Measurements from ENCODE around the gene S100A5. TPM values are rescaled to one million over a fixed set of nuclear protein-coding genes. Genes with fewer than 3 reads are reported as not detected.
"Not testable (repeated sequence)": the region's sequence is repeated elsewhere in the genome, so short reads cannot be mapped to it uniquely, and the experiment has no call there.

S100A5 gene
- total RNA-seq, 3 donors from 2014 or later = 0.74 to 2.5 (median 0.95) TPM

DNA sequence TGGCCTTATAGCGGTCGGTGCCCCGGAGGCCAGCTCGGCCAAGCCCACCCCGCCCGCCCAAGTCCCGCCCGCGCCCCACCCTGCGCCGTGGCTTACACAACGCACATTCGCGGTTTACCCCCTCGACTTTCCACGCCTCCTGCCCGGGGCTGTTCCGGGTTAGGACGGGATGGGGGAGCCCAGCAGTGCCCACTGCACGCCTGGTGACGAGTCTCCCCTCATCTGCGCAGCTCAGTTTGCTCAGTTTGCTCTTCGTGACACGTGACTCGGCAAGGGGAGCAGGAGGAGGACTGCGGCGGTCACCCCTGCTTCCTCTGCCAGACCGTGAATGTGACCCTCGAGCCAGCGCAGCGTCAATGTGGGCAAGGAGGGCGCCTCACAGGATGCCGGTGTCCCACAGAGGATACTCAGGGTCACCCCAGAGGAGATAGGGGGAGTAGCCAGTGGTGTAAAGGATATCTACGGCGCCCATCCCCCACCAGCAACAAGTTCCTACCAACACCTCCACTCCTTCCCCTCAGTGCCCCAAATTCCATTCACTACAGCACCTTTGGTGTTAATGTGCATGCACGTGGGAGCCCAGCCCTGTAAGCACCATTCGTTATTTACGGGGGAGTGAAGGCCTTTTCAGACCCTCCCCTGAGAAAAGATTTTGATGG lies 4.6 kb downstream of the S100A5 start:
- Mint-ChIP-seq H3K9me3 (no peaks in the 10 kb centered on the region), H3K27me3 (ENCODE audit: low read depth) (no peaks in the 10 kb centered on the region), H3K4me1 (ENCODE audit: low read depth) (peaks cover 77% of the 10 kb centered on the region), H3K36me3 (ENCODE audit: insufficient read depth) (peaks cover 5% of the 10 kb centered on the region), H3K4me3 (peak overlapping the region; percentile 93)
- ATAC-seq (peak; percentile 81 to 82), DNase-seq (peak; percentile 68)

DNA sequence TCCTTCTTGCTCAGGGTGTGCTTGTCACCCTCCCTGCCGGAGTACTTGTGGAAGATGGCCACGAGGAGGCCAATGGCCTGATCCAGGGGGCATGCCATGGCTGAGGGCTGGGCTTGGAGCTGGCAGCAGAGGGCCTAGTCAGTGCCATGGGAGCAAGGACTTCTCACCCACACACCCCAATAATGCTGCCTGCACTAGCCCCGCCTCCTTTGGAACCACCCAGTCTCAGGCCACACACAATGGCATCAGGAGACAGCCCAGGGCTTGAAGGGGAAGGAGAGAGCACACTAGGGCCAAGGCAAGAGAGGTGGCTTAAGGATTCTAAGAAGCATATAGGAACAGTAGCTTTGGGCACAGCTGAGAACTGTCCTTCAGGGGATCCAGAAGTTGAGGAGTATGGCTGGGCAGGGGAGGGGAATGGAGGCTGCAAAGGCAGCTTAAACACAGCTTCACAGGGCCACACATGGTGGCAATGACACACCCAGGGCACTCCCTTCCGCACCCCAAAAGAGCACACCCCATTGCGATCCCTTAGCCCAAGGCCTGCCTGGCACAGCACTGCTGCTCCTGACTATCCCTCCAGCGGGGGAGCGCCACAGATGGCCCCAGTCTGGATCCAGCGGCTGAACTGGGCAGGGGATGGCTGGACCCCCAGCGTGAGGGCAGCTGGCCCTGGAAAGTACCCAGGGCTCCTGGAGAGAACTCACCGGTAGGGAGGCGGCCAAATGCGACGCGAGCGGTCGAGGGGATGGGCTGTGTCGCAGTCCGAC lies 5.3 kb downstream of the S100A5 start, which contains the start of gene S100A6:
Gene S100A6 (minus strand): TSS at position 750 of the 770 bp plus-strand sequence. CDS start 652 bp downstream, at position 98.
- no peaks in the 10 kb centered on the region for H3K9me3 Mint-ChIP-seq
- peak within 1 kb of the TSS; percentile 93 for H3K4me3 Mint-ChIP-seq
- peaks cover 5% of the 10 kb centered on the region for H3K36me3 Mint-ChIP-seq (ENCODE audit: insufficient read depth)
- DNase-seq (no peak), ATAC-seq (peak; percentile 44 to 57)
- H3K4me1 Mint-ChIP-seq (ENCODE audit: low read depth) = peaks cover 75% of the 10 kb centered on the region
- H3K27me3 Mint-ChIP-seq (ENCODE audit: low read depth) = no peaks in the 10 kb centered on the region

DNA sequence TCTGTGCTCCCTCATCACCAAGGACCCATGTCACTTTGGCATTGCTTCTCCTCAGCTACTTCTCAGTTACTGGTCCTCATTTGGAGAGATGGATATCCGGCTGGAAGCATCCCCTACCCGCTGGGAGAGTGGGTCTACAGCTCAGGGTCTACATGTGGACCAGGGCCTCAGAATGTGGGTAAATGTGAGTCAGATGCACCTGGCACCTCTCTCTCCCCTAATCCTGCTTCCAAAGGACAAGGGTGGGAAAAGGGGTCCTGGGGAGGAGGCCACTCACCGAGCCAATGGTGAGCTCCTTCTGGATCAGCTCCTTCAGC lies 5.9 kb downstream of the S100A5 start:
- Mint-ChIP-seq H3K4me3 (peak overlapping the region; percentile 93), H3K36me3 (ENCODE audit: insufficient read depth) (peaks cover 5% of the 10 kb centered on the region), H3K27me3 (ENCODE audit: low read depth) (no peaks in the 10 kb centered on the region), H3K4me1 (ENCODE audit: low read depth) (peaks cover 71% of the 10 kb centered on the region), H3K9me3 (no peaks in the 10 kb centered on the region)
- DNase-seq (no peak), ATAC-seq (no peak)

- Mint-ChIP-seq H3K9me3 (no peaks in the 10 kb centered on the region), H3K27me3 (ENCODE audit: low read depth) (no peaks in the 10 kb centered on the region), H3K4me3 (peak overlapping the region; percentile 93), H3K36me3 (ENCODE audit: insufficient read depth) (peaks cover 5% of the 10 kb centered on the region), H3K4me1 (ENCODE audit: low read depth) (peaks cover 66% of the 10 kb centered on the region)
- ATAC-seq (no peak), DNase-seq (no peak)
Measured at GRCh38 chr1:153534226-153534924, 6.4 kb downstream of the S100A5 start.

- no peaks in the 10 kb centered on the region for H3K27me3 Mint-ChIP-seq (ENCODE audit: low read depth)
- H3K9me3 Mint-ChIP-seq = no peaks in the 10 kb centered on the region
- peaks cover 65% of the 10 kb centered on the region for H3K4me1 Mint-ChIP-seq (ENCODE audit: low read depth)
- peak overlapping the region; percentile 93 for H3K4me3 Mint-ChIP-seq
- no peak for ATAC-seq
- no peak for DNase-seq
- peaks cover 5% of the 10 kb centered on the region for H3K36me3 Mint-ChIP-seq (ENCODE audit: insufficient read depth)
Measured at GRCh38 chr1:153533689-153534201, 7.0 kb downstream of the S100A5 start.

DNA sequence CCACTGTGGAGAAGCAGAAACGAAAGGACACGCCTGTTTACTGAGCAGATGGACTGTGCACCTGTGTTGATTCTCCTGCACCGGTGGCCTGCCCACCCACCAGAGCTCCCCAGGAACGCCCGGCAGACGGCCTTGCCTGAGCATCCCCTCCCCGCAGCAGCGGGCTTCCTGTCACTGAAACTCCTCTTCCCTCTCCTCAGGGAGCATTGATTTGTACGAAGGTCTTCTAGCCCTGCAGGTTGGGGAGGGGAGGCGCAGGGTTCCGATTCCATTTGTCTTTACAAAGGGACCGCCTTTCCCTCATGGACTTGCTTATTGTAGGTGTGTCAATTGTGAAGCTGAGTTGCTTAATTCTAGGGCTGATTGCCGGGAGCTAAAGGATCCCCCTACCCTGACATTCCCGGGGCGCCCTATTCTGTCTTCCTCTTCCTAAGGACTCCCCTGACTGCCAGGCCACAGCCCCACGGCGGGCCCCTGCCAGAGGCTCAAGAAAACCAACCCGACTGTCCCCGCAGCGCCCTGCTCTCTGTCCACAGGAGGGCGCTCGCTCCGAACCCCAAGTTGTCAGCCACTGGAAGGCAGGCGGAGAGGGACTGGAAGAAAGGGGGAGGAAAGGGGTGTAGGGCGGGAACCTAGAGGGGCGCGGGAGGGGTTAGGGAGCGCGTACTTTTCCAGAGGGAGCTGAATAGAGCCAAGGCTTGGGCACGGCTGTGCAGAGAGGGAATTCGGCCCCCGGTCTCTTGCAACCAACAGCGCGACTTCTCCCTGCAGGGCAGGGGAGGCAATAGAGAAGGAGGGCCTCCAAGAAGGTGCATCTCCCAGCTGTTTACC lies 7.8 kb downstream of the S100A5 start:
- peak; percentile 23 to 32 for ATAC-seq
- peak; percentile 73 for DNase-seq
- Mint-ChIP-seq H3K4me3 (peak overlapping the region; percentile 93), H3K4me1 (ENCODE audit: low read depth) (peaks cover 59% of the 10 kb centered on the region), H3K27me3 (ENCODE audit: low read depth) (no peaks in the 10 kb centered on the region), H3K36me3 (ENCODE audit: insufficient read depth) (peaks cover 5% of the 10 kb centered on the region), H3K9me3 (no peaks in the 10 kb centered on the region)

DNA sequence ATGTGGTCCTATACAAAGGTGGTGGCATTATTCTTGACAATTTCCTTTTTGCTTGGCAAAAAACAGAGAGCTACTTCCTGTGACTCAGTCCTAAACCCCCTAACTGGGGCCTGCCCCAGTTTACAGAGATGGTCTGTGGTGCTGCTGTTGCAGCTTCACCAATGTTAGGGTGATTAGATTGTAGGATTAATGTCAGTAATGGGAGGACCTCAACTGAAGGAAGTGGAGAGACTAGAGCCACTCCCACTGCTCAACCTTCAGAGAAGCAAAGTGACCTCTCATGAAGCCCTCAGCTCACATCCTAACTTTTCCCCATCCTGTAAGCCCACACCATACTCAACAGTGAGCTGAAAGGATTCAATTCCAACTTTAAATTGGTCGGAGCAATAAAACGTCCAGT lies 8.6 kb downstream of the S100A5 start:
- DNase-seq = peak; percentile 29
- Mint-ChIP-seq H3K4me1 (ENCODE audit: low read depth) (peaks cover 55% of the 10 kb centered on the region), H3K36me3 (ENCODE audit: insufficient read depth) (peaks cover 5% of the 10 kb centered on the region), H3K27me3 (ENCODE audit: low read depth) (no peaks in the 10 kb centered on the region), H3K9me3 (no peaks in the 10 kb centered on the region), H3K4me3 (peak overlapping the region; percentile 93)
- ATAC-seq = peak; percentile 39 to 40

- Mint-ChIP-seq H3K4me3 (no peak overlapping the region), H3K9me3 (no peaks in the 10 kb centered on the region)
- no peak for ATAC-seq
Measured at GRCh38 chr1:153531638-153532037, 9.1 kb downstream of the S100A5 start.

DNA sequence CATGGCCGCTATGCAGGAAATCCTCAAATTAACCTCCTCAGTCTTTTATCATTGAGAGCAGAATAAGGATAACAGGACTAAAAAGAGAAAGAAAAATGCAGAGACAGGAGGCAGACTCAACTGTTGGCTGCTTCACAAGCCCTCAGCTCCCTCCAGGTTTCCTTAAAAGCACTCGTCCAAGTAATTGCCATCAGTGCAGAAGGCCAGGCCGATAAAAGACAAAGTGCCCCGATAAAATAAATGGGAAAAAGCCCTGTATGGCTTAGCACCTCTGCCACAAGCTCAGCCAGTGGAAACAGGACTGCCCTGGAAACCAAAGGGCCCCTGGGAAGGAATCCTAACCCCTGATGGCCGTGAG lies 13.1 kb downstream of the S100A5 start:
- H3K4me3 Mint-ChIP-seq = no peak overlapping the region
- no peaks in the 10 kb centered on the region for H3K9me3 Mint-ChIP-seq
- H3K27me3 Mint-ChIP-seq (ENCODE audit: low read depth) = no peaks in the 10 kb centered on the region
- DNase-seq (no peak), ATAC-seq (no peak)
- H3K36me3 Mint-ChIP-seq (ENCODE audit: insufficient read depth) = no peaks in the 10 kb centered on the region
- H3K4me1 Mint-ChIP-seq (ENCODE audit: low read depth) = peaks cover 20% of the 10 kb centered on the region

More at GRCh38 chr1:153531638-153532037, 9.1 kb downstream of the S100A5 start:
- peaks cover 5% of the 10 kb centered on the region for H3K36me3 Mint-ChIP-seq (ENCODE audit: insufficient read depth)
- H3K27me3 Mint-ChIP-seq (ENCODE audit: low read depth) = no peaks in the 10 kb centered on the region
- no peak for DNase-seq
- peaks cover 52% of the 10 kb centered on the region for H3K4me1 Mint-ChIP-seq (ENCODE audit: low read depth)

GRCh38 chr1:153527023-153527682 lies 13.6 kb downstream of the S100A5 start:
- ATAC-seq (no peak), DNase-seq (no peak)
- no peaks in the 10 kb centered on the region for H3K27me3 Mint-ChIP-seq (ENCODE audit: low read depth)
- H3K9me3 Mint-ChIP-seq = no peaks in the 10 kb centered on the region
- H3K4me1 Mint-ChIP-seq (ENCODE audit: low read depth) = peaks cover 15% of the 10 kb centered on the region
- H3K4me3 Mint-ChIP-seq = no peak overlapping the region
- H3K36me3 Mint-ChIP-seq (ENCODE audit: insufficient read depth) = no peaks in the 10 kb centered on the region

DNA sequence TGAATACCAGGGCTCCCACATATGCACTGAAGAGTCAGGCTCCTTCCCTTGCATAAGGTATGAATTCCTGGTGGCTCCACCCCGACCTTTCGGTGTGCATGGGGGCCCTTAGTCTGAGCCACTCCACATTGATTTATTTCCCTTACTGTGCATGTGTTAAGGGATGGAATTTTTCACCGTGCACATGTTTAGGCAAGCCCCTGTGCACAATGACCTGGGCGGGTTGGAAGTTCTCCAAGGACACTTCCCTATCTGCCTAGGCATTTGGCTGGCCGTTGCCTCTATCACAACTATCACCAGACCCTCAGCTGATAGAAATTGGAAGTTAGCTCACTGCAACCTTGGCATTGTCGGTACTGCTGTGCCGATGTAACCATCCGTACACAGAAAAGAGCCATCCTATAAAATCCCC lies 14.6 kb downstream of the S100A5 start:
- Mint-ChIP-seq H3K4me1 (ENCODE audit: low read depth) (peaks cover 7% of the 10 kb centered on the region), H3K27me3 (ENCODE audit: low read depth) (no peaks in the 10 kb centered on the region), H3K4me3 (no peak overlapping the region), H3K36me3 (ENCODE audit: insufficient read depth) (no peaks in the 10 kb centered on the region), H3K9me3 (no peaks in the 10 kb centered on the region)
- DNase-seq (no peak), ATAC-seq (no peak)

DNA sequence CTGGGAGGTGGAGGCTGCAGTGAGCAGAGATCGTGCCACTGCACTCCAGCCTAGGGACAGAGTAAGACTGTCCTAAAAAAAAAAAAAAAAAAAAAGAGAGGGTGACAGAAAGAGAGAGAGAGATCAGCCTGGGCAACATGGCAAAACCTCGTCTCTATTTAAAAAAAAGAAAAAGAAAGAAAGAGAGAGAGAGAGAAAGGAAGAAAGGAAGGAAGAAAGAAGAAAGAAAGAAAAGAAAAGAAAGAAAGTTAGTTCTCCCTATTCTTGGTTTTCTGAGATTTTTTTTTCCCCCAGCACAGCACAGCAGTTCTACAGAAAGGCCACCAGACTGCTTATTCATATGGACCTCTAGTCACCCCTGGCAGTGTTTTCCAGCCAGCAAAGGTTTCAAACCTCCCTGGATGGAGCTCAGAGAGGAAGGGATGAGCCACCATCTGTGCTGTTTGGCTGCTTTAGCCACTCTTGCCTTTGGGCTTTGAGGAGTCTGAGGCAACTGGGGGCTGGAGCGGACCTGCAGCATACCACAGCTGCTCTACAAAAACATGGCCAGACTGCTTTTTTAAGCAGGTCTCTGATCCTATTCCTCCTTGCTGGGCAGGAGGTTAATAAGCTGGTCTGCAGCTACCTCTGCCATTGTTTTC lies 15.5 kb downstream of the S100A5 start:
- Mint-ChIP-seq H3K4me3 (no peak overlapping the region), H3K36me3 (ENCODE audit: insufficient read depth) (no peaks in the 10 kb centered on the region), H3K27me3 (ENCODE audit: low read depth) (no peaks in the 10 kb centered on the region), H3K4me1 (ENCODE audit: low read depth) (no peaks in the 10 kb centered on the region), H3K9me3 (no peaks in the 10 kb centered on the region)
- ATAC-seq (no peak), DNase-seq (no peak)

- not testable (repeated sequence) for ATAC-seq
Measured at GRCh38 chr1:153522353-153523048, 18.2 kb downstream of the S100A5 start.

More at GRCh38 chr1:153522353-153523048, 18.2 kb downstream of the S100A5 start:
- H3K9me3 Mint-ChIP-seq; H3K36me3 Mint-ChIP-seq (ENCODE audit: insufficient read depth); DNase-seq; H3K4me1 Mint-ChIP-seq (ENCODE audit: low read depth); H3K4me3 Mint-ChIP-seq; H3K27me3 Mint-ChIP-seq (ENCODE audit: low read depth): not testable (repeated sequence)

All from activated T-cell treated with anti-CD3 and anti-CD28 coated beads, Interleukin-2, amount 50 U/mL, for 4 hours (primary cell).